Measurements from ENCODE around the gene FEV. TPM values are rescaled to one million over a fixed set of nuclear protein-coding genes. Genes with fewer than 3 reads are reported as not detected.

FEV gene
- total RNA-seq, 2 experiments from 2014 or later = not detected

DNA sequence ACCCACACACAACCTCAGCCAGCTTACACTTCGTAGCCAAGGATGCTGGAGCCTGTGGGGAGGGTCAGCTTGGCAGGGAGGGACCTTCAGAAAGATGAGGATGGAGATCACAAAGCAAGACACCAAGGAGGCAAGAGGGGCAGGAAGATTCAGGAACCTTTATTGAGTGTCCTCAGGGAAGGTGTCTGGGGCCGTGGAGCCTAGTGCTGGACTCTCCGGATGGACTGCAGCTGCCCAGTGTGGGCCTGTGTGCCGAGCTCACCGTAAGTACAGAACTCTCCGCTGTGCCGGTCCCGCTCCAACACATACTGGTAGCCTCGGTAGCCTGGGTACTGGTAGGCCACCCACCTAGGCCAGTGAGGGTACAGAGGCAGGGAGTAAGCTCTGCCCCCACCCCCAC, 5.1 kb upstream of the FEV start:
- CTCF ChIA-PET = interaction anchor here (1.2 to 3.0 kb wide), 3 partner anchors 10 to 40 kb away, joined by 3 to 22 read pairs (median 5); no protein-coding TSS in a partner anchor
- H3K9me3 Mint-ChIP-seq (ENCODE audit: insufficient read depth) = no peaks in the 10 kb centered on the region
- H3K4me3 Mint-ChIP-seq = no peak overlapping the region
- DNase-seq (no peak), ATAC-seq (no peak)
- POLR2A ChIA-PET = interaction anchor here (0.5 kb wide), 1 partner anchor 375 kb away, joined by 3 read pairs; no protein-coding TSS in a partner anchor
- H3K27me3 Mint-ChIP-seq (ENCODE audit: low read depth) = peaks cover 86% of the 10 kb centered on the region
- no peaks in the 10 kb centered on the region for H3K36me3 Mint-ChIP-seq (ENCODE audit: low read depth)
- H3K4me1 Mint-ChIP-seq (ENCODE audit: low read depth) = peaks cover 2% of the 10 kb centered on the region
- H3K27ac Mint-ChIP-seq = no peak overlapping the region

DNA sequence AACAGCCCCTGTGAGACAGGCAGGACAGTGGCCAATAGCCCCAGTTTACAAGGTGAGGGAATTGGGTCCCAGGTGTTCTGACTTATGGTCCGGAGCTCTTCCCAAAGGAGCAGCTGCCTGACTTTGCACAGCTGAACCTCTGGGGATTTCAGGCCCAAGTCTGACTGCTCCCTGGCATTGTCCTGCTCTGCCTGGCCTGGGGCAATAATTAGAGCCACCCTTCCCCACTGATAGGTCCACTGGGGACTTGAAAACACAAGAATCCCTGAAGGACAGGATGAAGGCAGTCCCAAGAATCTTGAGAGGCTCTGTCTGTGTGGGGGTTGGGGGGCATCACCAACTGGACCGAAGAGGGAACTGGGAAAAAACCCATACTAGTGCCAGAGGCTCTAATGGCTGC, 3.7 kb upstream of the FEV start:
- no peak overlapping the region for H3K27ac Mint-ChIP-seq
- no peaks in the 10 kb centered on the region for H3K9me3 Mint-ChIP-seq (ENCODE audit: insufficient read depth)
- no peak overlapping the region for H3K4me3 Mint-ChIP-seq
- DNase-seq = no peak
- no peaks in the 10 kb centered on the region for H3K36me3 Mint-ChIP-seq (ENCODE audit: low read depth)
- no peak for ATAC-seq
- peaks cover 82% of the 10 kb centered on the region for H3K27me3 Mint-ChIP-seq (ENCODE audit: low read depth)
- POLR2A ChIA-PET = no interaction called here
- peaks cover 6% of the 10 kb centered on the region for H3K4me1 Mint-ChIP-seq (ENCODE audit: low read depth)
- CTCF ChIA-PET = interaction anchor here (0.9 to 3.0 kb wide), 4 partner anchors 8 to 115 kb away, joined by 3 to 22 read pairs (median 3); no protein-coding TSS in a partner anchor

DNA sequence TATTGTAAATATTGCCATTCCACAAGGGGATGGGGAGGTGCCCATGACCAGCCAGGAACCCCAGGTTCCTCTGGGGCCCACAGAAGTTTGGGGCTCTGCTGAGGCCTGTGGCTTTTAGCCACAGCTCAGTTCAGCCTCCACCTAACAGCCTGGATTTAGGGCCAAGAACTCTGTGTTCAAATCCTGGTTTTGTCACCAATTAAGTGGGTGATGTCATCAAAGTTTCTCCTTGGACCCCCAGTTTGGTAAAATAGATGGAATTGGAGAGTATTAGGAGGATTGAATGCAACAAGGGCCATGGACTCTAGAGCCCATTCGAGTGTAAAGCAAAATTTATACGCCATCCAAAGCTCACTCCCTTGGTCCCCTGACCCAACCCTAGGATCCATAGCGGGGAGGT, 3.2 kb upstream of the FEV start:
- ChIA-PET POLR2A (no interaction called here), CTCF (interaction anchor here (1.5 to 3.0 kb wide), 2 partner anchors 8 to 116 kb away, joined by 3 to 22 read pairs; no protein-coding TSS in a partner anchor)
- Mint-ChIP-seq H3K4me1 (ENCODE audit: low read depth) (peaks cover 7% of the 10 kb centered on the region), H3K9me3 (ENCODE audit: insufficient read depth) (no peaks in the 10 kb centered on the region), H3K4me3 (no peak overlapping the region), H3K27ac (no peak overlapping the region), H3K27me3 (ENCODE audit: low read depth) (peaks cover 85% of the 10 kb centered on the region), H3K36me3 (ENCODE audit: low read depth) (no peaks in the 10 kb centered on the region)
- ATAC-seq (no peak), DNase-seq (no peak)

DNA sequence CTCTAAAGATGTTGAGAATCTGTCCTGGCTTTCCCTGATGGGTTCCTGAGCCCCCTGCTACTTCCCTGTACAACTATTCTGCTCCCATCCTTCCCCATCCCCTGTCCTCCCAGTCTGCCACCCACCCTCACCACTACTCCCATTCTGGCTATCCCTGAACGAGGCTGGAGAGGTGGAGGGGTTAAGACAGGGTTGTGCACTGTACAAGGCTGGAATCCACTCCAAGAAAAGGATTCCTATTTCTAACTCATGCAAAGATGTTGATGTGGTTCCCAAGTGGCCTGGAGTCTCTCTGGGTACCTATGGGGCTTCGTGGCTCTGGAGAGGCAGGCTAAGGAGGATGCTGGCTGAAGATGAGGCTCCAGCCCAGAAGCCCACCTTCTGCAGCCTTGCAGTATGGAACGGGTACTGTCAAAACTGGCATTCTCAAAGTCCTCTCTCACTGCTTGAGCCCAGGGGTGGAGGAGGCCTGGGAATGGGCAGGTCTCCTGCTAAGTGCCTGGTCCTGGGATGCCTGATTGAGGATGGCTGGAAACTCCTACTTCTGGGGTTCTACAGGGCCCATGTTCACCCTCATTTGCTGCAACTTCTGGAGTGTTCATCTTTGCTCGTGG, 1.3 kb upstream of the FEV start:
- peaks cover 15% of the 10 kb centered on the region for H3K4me1 Mint-ChIP-seq (ENCODE audit: low read depth)
- no peak overlapping the region for H3K4me3 Mint-ChIP-seq
- no peaks in the 10 kb centered on the region for H3K9me3 Mint-ChIP-seq (ENCODE audit: insufficient read depth)
- DNase-seq = no peak
- no peak overlapping the region for H3K27ac Mint-ChIP-seq
- ATAC-seq = no peak
- ChIA-PET POLR2A (no interaction called here), CTCF (no interaction called here)
- no peaks in the 10 kb centered on the region for H3K36me3 Mint-ChIP-seq (ENCODE audit: low read depth)
- peaks cover 84% of the 10 kb centered on the region for H3K27me3 Mint-ChIP-seq (ENCODE audit: low read depth)

DNA sequence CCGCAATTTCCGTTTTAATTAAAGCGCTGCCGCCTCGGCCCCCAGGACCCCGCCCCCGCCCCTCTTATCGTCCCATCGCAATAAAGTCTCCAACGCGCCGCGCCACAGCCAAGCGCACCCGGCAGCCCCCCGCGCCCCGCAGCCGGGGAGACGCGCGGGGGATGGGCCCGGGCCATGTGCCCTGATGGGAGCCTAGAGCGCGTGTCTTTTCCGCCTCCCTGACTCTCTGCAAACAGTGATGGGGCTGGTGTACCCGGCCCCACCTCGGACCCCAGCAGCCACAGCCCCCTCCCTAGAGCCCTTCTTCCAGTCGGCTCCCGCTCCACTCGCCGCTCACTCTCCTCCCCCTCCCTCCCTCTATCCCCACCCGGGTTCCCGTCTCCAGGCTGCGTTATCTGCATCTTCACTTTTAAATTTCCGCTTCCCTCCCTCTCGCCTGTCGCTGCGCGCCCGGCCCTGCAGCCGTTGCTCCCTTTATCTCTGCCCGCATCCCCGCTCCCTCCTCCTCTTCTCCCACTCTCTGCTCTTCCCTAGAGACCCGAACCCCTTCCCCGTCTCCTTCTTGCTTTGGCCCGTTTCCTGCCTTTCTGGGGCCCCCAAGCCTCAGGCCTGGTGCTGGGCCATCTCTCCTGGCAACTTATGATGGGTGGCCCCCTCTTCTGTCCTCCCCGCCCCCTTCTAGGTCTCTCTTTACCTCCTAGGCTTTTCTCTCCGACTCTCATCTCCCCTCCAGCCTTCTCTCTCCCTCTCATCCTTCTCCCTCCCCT, 524 bp upstream of the FEV start:
- H3K27me3 Mint-ChIP-seq (ENCODE audit: low read depth) = peaks cover 83% of the 10 kb centered on the region
- ATAC-seq (no peak), DNase-seq (no peak)
- CTCF ChIA-PET = interaction anchor here (5.7 kb wide), 1 partner anchor 10 kb away, joined by 58 read pairs; no protein-coding TSS in a partner anchor
- no peak overlapping the region for H3K27ac Mint-ChIP-seq
- no peak overlapping the region for H3K4me3 Mint-ChIP-seq
- peaks cover 2% of the 10 kb centered on the region for H3K36me3 Mint-ChIP-seq (ENCODE audit: low read depth)
- no peaks in the 10 kb centered on the region for H3K9me3 Mint-ChIP-seq (ENCODE audit: insufficient read depth)
- POLR2A ChIA-PET = no interaction called here
- peaks cover 20% of the 10 kb centered on the region for H3K4me1 Mint-ChIP-seq (ENCODE audit: low read depth)

DNA sequence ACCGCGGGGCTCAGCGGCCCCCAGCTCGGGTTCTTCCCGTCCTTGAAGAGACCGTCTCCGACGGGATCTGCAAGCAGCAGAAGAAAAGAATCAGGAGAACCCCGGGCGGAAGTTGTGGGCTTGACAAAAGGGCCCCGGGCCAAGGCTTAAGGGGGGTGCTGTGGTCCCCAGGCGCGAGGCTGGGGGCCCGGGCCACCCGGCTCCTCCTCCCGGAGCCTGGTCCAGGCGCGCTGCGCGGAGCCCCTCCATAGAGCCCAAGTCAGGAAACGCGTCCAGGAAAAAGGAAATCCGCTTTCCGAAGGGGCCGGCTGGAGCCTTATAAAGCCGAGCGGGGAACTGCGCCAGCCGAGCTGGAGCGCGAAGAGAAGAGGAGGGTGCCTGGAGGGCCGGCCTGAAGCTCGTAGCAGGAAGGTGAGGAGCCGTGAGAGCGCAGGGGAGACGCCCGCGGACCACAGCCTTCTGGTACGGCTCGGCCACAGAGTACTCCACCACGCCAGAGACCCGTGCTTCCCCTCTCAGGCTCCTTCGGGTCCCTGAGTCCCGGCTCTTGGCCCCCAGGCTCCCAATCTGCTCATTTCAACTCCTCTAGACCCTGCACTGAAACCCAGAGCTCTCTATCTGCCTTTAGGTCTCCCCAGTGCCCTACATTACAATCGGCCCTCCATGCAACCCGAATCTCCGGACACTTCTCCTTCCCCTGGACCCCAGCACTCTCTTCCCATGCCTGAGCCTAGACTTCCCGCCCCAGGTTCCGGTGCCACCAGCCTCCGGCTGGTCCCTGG, 554 bp downstream of the FEV start:
- peaks cover 2% of the 10 kb centered on the region for H3K36me3 Mint-ChIP-seq (ENCODE audit: low read depth)
- DNase-seq = no peak
- POLR2A ChIA-PET = no interaction called here
- peaks cover 26% of the 10 kb centered on the region for H3K4me1 Mint-ChIP-seq (ENCODE audit: low read depth)
- CTCF ChIA-PET = interaction anchor here (4.6 to 5.7 kb wide), 2 partner anchors 11 to 109 kb away, joined by 41 to 58 read pairs; no protein-coding TSS in a partner anchor
- no peak overlapping the region for H3K4me3 Mint-ChIP-seq
- ATAC-seq = no peak
- H3K9me3 Mint-ChIP-seq (ENCODE audit: insufficient read depth) = no peaks in the 10 kb centered on the region
- peaks cover 77% of the 10 kb centered on the region for H3K27me3 Mint-ChIP-seq (ENCODE audit: low read depth)
- peak overlapping the region; percentile 5 for H3K27ac Mint-ChIP-seq

DNA sequence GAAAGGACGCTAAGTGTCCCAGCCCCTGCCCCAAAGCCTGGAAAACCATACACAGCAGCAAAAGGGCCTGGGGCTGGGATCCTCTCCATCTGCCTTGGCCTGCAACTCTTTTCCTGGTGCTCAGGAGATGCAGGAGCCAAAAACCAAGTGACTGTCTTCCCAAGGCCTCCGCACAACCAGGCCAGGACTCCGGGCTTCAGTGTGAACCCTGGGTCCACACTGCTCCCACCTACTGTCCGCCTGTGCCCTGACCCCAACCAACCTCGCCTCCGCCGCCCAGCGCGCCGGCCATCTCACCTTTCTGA, 1.1 kb downstream of the FEV start:
- ChIA-PET POLR2A (no interaction called here), CTCF (interaction anchor here (0.9 to 5.7 kb wide), 3 partner anchors 12 to 108 kb away, joined by 3 to 58 read pairs (median 41); no protein-coding TSS in a partner anchor)
- peaks cover 2% of the 10 kb centered on the region for H3K36me3 Mint-ChIP-seq (ENCODE audit: low read depth)
- peaks cover 71% of the 10 kb centered on the region for H3K27me3 Mint-ChIP-seq (ENCODE audit: low read depth)
- H3K9me3 Mint-ChIP-seq (ENCODE audit: insufficient read depth) = no peaks in the 10 kb centered on the region
- peaks cover 26% of the 10 kb centered on the region for H3K4me1 Mint-ChIP-seq (ENCODE audit: low read depth)
- no peak overlapping the region for H3K27ac Mint-ChIP-seq
- no peak for DNase-seq
- ATAC-seq = no peak
- no peak overlapping the region for H3K4me3 Mint-ChIP-seq

DNA sequence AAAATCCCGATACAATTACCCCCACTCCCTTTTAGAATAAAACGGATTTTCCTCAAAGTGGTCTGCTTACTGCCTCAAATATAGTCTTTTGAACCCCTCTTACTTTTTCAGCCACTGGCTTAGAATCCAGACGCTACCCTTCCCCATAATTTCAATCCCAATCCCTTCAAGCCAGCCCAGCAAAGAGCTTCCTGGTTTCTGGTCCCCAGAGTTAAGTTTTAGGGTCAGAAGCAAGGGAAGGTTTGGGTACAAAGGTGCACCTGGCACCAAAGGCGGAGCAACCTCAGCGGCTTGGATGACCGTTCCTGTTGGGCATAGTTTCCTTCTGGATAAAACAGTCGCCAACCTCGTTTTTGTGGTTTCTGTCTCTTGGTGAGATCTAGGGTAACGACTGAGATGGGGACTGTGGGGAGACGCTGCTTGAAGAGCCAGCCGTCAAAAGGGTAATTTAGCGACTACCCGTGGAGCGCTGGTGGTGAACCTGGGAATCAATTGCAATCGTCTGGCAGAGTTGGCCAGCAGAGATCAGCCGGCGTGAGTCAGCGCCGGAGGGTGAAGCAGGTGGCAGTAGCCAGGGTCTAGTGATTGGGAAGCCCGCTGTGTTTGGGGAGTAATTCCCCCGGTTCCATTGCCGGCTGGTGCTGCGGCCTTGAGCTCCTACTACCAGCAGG, 1.6 kb downstream of the FEV start:
- Mint-ChIP-seq H3K27ac (no peak overlapping the region), H3K4me1 (ENCODE audit: low read depth) (peaks cover 26% of the 10 kb centered on the region), H3K36me3 (ENCODE audit: low read depth) (peaks cover 2% of the 10 kb centered on the region), H3K27me3 (ENCODE audit: low read depth) (peaks cover 69% of the 10 kb centered on the region), H3K4me3 (no peak overlapping the region), H3K9me3 (ENCODE audit: insufficient read depth) (no peaks in the 10 kb centered on the region)
- ChIA-PET POLR2A (no interaction called here), CTCF (interaction anchor here (0.9 to 5.7 kb wide), 5 partner anchors 13 to 108 kb away, joined by 3 to 58 read pairs (median 36); no protein-coding TSS in a partner anchor)
- DNase-seq (no peak), ATAC-seq (no peak)

DNA sequence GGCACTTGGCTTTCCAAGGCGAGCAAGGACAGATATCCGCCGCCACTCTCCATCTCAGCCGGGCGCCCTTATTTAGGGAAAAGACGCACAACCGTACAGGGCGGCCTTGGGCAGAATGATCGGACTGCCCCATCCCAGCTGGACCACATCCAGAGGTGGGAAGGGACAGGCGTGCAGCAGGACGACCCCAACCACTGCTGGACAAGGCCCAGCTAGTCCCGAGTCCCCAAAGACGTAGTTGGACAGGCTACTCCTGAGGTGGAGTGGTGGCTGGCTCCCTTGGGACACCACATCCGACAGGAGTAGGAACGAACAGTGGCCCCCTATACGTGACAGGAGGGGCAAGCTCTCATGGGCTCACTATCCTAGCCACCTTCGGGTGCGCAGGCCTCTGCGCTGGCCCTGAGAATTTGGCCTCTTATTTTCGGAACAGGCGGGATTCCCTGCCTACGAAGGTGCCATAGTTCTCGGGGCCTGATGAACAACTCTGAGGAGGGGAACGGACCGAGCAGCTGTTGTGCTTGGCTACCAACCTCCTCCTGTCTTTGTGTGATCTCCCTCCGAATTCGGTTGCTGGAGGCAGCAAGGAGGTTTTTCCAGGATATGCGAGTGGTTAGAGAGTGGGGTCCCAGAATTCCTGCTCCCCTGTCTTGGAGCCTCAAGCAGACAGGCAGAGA, 2.3 kb downstream of the FEV start:
- no peak for ATAC-seq
- H3K27ac Mint-ChIP-seq = no peak overlapping the region
- peaks cover 2% of the 10 kb centered on the region for H3K36me3 Mint-ChIP-seq (ENCODE audit: low read depth)
- H3K27me3 Mint-ChIP-seq (ENCODE audit: low read depth) = peaks cover 66% of the 10 kb centered on the region
- no peaks in the 10 kb centered on the region for H3K9me3 Mint-ChIP-seq (ENCODE audit: insufficient read depth)
- no peak for DNase-seq
- POLR2A ChIA-PET = no interaction called here
- H3K4me3 Mint-ChIP-seq = no peak overlapping the region
- H3K4me1 Mint-ChIP-seq (ENCODE audit: low read depth) = peaks cover 26% of the 10 kb centered on the region
- CTCF ChIA-PET = interaction anchor here (0.9 to 5.7 kb wide), 6 partner anchors 13 to 107 kb away, joined by 3 to 58 read pairs (median 20); no protein-coding TSS in a partner anchor

DNA sequence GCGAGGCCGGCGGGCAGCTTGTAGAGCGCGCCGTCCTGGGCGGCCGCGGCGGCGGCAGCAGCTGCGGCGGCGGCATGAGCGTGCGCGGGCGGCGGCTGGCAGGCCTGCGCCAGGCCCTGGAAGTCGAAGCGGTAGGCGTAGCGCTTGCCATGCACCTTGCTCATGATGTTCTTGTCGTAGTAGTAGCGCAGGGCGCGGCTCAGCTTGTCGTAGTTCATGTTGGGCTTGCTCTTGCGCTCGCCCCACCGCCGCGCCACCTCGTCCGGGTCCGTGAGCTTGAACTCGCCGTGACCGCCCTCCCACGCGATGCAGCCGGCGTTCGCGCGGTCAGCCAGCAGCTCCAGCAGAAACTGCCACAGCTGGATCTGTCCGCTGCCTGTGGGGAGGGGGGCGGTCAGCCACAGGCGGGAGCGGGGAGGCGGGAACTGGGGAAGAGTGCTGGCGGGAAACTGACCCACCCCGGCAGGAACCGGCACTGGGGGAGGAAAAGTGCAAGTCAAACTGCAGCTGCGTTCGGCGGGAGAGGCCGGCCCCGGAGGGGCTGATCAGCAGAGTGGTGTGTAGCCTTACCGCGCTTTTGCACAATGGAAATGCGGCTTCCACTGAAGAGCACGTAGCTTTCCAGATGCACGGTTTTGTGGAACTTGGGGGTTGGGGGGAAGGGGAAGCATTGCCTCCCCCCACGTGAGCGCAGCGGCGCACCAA, 3.0 kb downstream of the FEV start:
- ATAC-seq = peak; percentile 16
- Mint-ChIP-seq H3K4me3 (no peak overlapping the region), H3K4me1 (ENCODE audit: low read depth) (peaks cover 26% of the 10 kb centered on the region), H3K27me3 (ENCODE audit: low read depth) (peaks cover 65% of the 10 kb centered on the region), H3K27ac (no peak overlapping the region), H3K36me3 (ENCODE audit: low read depth) (peaks cover 2% of the 10 kb centered on the region), H3K9me3 (ENCODE audit: insufficient read depth) (no peaks in the 10 kb centered on the region)
- no peak for DNase-seq
- ChIA-PET CTCF (interaction anchor here (0.7 to 5.7 kb wide), 9 partner anchors 14 to 177 kb away, joined by 3 to 58 read pairs (median 4); no protein-coding TSS in a partner anchor), POLR2A (no interaction called here)

All from activated CD8-positive, alpha-beta T cell treated with anti-CD3 and anti-CD28 coated beads, Interleukin-2, amount 10 ng/mL, durations not matched to agents 7 days and 5 days (primary cell).